ENCODE measurements around the gene SUMO4.

GRCh38 chr6:149445573-149445972, 45.5 kb downstream of the SUMO4 start:
- TF ChIP-seq POLR2A (IDR thresholded peaks at IDR 0.05; ENCODE audit: low read depth) (no peak), CTCF (IDR thresholded peaks at IDR 0.05) (no peak)
